Measurements from ENCODE around the gene NACAD. TPM values are rescaled to one million over a fixed set of nuclear protein-coding genes. Genes with fewer than 3 reads are reported as not detected.

Gene NACAD
- total RNA-seq, 2 donors from 2014 or later: 0.71 to 1.3 TPM

GRCh38 chr7:45066409-45066808 is 22.4 kb downstream of the NACAD start:
- peaks cover 100% of the 10 kb centered on the region for H3K36me3 Mint-ChIP-seq (ENCODE audit: low read depth)
- H3K27me3 Mint-ChIP-seq: no peaks in the 10 kb centered on the region
- no peak for ATAC-seq (replicated peaks)
- H3K9me3 Mint-ChIP-seq: no peaks in the 10 kb centered on the region
- H3K27ac Mint-ChIP-seq: peak overlapping the region; percentile 77
- peaks cover 10% of the 10 kb centered on the region for H3K4me1 Mint-ChIP-seq
- no peak overlapping the region for H3K4me3 Mint-ChIP-seq

DNA sequence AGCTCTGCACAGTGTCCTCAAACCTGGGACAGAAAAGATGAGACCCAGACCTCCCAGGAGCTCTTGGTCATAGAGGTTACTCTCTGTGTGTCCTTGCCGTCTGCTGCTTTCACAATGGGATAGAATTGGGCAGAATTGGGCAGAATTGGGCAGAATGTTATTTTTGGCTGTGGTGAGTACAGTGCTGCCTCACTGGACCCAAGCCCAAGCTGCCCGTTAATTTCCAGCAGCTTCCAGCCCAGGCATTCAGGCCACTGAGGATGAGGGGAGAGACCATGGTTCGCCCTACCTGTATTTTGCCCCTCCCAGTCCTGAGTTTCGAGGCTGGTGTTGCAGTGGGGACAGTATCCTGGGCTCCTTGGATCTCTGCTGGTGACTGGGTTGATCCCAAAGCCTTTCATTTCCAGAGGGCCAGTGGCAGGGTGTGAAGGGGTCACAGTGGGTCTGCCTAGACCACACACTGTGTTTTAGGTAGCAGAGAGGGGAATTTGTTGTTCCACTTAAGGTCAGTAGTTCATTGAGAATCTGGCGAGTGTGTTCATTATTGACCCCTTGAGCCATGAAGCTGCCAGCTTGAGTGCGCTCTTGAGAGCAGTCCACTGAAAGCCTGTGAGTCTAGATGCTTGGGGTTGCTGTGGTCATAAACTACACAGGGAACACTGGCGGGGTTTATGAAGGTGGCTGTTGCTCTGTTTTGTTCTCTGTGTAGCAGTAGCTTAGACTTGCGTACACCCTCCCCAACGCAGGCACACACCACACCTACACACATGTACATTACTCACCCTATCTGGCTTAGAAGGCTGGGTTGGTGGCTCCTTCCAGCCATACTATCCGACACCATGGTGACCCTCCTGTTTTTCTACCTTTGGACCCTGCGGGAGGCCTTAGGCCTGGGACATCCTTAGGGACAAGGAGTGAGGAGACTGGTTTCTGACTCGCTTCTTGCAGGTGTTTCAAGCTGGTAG is 23.5 kb downstream of the NACAD start:
- peaks cover 100% of the 10 kb centered on the region for H3K36me3 Mint-ChIP-seq (ENCODE audit: low read depth)

DNA sequence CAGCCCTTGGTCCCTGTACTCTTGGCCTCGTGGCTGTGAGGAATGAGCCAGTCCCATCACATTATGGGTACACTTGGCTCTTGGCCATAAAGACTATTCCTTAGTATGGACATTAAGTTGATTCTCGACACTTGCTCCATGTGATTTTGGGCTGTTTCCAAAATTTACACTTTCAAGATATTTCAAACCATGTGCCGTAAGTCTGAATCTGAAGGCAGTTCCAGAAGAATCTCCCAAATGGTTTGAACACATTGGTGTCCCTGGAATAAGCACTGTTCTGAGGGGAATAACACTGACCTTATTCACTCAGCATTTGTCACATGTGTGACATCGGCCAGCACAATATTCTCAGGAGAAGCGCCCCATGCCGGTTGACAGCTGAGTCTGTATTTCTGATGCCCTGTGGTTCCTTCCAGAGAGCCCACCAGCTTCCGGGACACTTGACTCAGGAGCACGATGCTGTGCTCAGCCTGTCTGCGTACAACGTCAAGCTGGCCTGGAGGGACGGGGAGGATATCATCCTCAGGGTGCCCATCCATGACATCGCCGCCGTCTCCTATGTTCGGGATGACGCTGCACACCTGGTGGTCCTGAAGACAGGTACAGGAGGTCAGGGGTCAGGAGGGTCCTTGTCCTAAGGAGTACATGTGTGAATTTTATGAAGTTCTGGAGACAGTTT is 24.6 kb downstream of the NACAD start:
- Mint-ChIP-seq H3K9me3 (no peaks in the 10 kb centered on the region), H3K4me3 (no peak overlapping the region), H3K4me1 (peaks cover 23% of the 10 kb centered on the region), H3K36me3 (ENCODE audit: low read depth) (peaks cover 96% of the 10 kb centered on the region), H3K27ac (peak overlapping the region; percentile 67), H3K27me3 (no peaks in the 10 kb centered on the region)
- no peak for ATAC-seq (replicated peaks)

More for the DNA sequence above, 23.5 kb downstream of the NACAD start:
- Mint-ChIP-seq H3K9me3 (no peaks in the 10 kb centered on the region), H3K27ac (peak overlapping the region; percentile 77), H3K4me3 (no peak overlapping the region), H3K4me1 (peaks cover 19% of the 10 kb centered on the region), H3K27me3 (no peaks in the 10 kb centered on the region)
- no peak for ATAC-seq (replicated peaks)

DNA sequence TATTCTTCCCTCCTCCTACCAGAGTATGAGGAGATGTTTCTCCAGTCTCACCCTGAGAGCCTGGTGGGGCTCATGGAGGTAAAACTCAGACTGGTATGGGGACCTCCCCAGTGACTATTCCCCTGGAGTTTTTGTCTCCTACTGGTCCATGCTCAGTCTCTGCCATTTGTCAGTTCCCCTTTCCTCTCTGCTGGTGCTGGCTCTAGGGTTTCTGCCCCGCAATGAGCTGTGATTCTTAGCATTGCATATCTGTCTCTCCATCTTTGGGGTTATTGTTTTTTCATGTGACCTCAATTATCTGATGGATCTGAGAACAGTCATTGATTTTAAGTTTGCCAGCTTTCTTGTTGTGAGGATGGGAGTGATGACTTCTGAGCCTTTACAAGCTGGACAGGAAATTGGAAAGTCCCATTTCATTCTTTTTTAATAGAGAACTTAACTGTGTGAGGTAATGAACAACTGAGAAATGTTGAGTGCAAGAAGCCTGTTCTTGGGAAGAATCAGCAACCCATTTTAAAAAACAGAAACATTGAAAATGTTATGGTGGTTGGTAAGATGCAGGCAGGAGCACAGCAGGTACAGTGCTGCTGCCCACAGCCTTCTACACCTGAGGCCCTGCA is 26.9 kb downstream of the NACAD start:
- Mint-ChIP-seq H3K27ac (peak overlapping the region; percentile 64), H3K36me3 (ENCODE audit: low read depth) (peaks cover 89% of the 10 kb centered on the region), H3K9me3 (no peaks in the 10 kb centered on the region), H3K27me3 (no peaks in the 10 kb centered on the region), H3K4me3 (peak overlapping the region; percentile 23), H3K4me1 (peaks cover 38% of the 10 kb centered on the region)
- peak; percentile 37 for ATAC-seq (replicated peaks)

- H3K4me3 Mint-ChIP-seq: peak overlapping the region; percentile 23
- no peaks in the 10 kb centered on the region for H3K27me3 Mint-ChIP-seq
- peaks cover 84% of the 10 kb centered on the region for H3K36me3 Mint-ChIP-seq (ENCODE audit: low read depth)
- no peak for ATAC-seq (replicated peaks)
- no peaks in the 10 kb centered on the region for H3K9me3 Mint-ChIP-seq
- H3K27ac Mint-ChIP-seq: peak overlapping the region; percentile 64
- H3K4me1 Mint-ChIP-seq: peaks cover 38% of the 10 kb centered on the region
Observed at GRCh38 chr7:45061352-45061751, 27.4 kb downstream of the NACAD start.

DNA sequence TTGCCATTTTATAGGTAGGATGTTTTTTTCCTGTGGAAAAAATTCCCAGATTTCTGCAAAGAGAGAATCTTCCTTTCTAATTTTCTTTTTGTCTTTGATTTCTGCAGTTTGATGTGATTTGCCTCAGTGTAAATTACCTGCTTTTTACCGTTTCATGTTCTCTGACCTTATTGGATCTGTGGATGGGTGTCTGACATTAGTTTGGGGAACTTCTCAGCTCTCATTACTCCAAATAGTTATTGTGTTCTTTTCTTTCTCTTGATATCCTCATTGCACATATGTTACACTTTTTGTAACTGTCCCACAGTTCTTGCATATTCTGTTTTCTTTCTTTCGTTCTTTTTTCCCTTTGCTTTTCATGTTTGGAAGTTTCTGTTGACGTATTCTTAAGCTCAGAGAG is 28.5 kb downstream of the NACAD start:
- Mint-ChIP-seq H3K27me3 (no peaks in the 10 kb centered on the region), H3K27ac (peak overlapping the region; percentile 64), H3K36me3 (ENCODE audit: low read depth) (peaks cover 84% of the 10 kb centered on the region), H3K9me3 (no peaks in the 10 kb centered on the region), H3K4me3 (peak overlapping the region; percentile 11), H3K4me1 (peaks cover 46% of the 10 kb centered on the region)
- no peak for ATAC-seq (replicated peaks)

DNA sequence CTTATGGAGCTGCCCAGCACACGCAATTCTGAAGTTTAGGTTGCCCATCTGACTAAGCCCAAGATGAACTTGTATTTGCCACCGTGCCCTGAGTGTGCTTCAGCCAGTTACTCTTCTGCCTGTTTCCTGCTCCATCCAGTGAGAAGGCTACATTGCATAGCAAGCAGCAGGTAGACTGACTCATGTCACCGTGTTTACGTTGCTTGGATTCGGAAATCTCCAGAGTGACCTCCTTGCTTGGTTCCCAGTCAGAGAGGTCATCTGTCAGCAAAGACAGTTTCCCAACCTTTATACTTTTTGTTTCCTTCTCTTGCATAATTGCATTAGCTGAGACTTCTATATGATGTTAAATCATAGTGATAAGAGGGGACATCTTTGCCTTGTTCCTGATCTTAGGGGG is 30.9 kb downstream of the NACAD start:
- Mint-ChIP-seq H3K4me3 (no peak overlapping the region), H3K27ac (peak overlapping the region; percentile 16), H3K27me3 (no peaks in the 10 kb centered on the region), H3K9me3 (no peaks in the 10 kb centered on the region), H3K4me1 (peaks cover 57% of the 10 kb centered on the region), H3K36me3 (ENCODE audit: low read depth) (peaks cover 78% of the 10 kb centered on the region)
- no peak for ATAC-seq (replicated peaks)

DNA sequence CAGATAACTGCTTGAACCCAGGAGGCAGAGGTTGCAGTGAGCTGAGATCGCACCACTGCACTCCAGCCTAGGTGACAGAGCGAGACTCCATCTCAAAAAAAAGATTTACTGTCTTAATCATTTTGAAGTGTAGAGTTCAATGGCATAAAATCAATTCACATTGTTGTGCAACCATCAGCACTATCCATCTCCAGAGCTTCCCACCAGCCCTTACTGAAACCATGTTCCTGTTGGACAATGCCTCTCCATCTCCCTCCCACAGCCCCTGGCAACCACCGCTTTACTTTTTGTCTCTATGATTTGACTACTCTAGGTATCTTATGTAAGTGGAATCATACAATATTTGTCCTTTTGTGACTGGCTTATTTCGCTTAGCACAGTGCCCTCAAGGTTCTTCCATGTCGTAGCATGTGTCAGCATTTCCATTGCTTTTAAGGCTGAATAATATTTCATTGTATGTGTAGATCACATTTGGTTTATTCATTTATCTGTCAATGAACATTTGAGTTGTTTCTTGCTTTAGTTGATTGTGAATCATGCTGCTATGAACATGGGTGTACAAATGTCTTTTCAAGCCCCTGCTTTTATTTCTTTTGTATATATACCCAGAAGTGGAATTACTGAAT is 33.1 kb downstream of the NACAD start:
- Mint-ChIP-seq H3K27me3 (no peaks in the 10 kb centered on the region), H3K9me3 (no peaks in the 10 kb centered on the region), H3K27ac (peak overlapping the region; percentile 65), H3K36me3 (ENCODE audit: low read depth) (peaks cover 73% of the 10 kb centered on the region), H3K4me1 (peaks cover 50% of the 10 kb centered on the region), H3K4me3 (no peak overlapping the region)
- no peak for ATAC-seq (replicated peaks)

GRCh38 chr7:45055016-45055415 is 33.8 kb downstream of the NACAD start:
- Mint-ChIP-seq H3K27ac (peak overlapping the region; percentile 65), H3K36me3 (ENCODE audit: low read depth) (peaks cover 73% of the 10 kb centered on the region)

GRCh38 chr7:45054442-45054841 is 34.3 kb downstream of the NACAD start:
- H3K36me3 Mint-ChIP-seq (ENCODE audit: low read depth): peaks cover 72% of the 10 kb centered on the region
- peak overlapping the region; percentile 65 for H3K27ac Mint-ChIP-seq

More at GRCh38 chr7:45055016-45055415, 33.8 kb downstream of the NACAD start:
- Mint-ChIP-seq H3K27me3 (no peaks in the 10 kb centered on the region), H3K4me1 (peaks cover 49% of the 10 kb centered on the region), H3K9me3 (no peaks in the 10 kb centered on the region), H3K4me3 (no peak overlapping the region)
- ATAC-seq (replicated peaks): no peak

GRCh38 chr7:45053941-45054340 is 34.8 kb downstream of the NACAD start:
- Mint-ChIP-seq H3K36me3 (ENCODE audit: low read depth) (peaks cover 72% of the 10 kb centered on the region), H3K4me3 (no peak overlapping the region), H3K4me1 (peaks cover 48% of the 10 kb centered on the region), H3K27me3 (no peaks in the 10 kb centered on the region), H3K9me3 (no peaks in the 10 kb centered on the region), H3K27ac (peak overlapping the region; percentile 65)
- ATAC-seq (replicated peaks): no peak

More at GRCh38 chr7:45054442-45054841, 34.3 kb downstream of the NACAD start:
- Mint-ChIP-seq H3K4me3 (no peak overlapping the region), H3K9me3 (no peaks in the 10 kb centered on the region), H3K4me1 (peaks cover 48% of the 10 kb centered on the region), H3K27me3 (no peaks in the 10 kb centered on the region)
- no peak for ATAC-seq (replicated peaks)

DNA sequence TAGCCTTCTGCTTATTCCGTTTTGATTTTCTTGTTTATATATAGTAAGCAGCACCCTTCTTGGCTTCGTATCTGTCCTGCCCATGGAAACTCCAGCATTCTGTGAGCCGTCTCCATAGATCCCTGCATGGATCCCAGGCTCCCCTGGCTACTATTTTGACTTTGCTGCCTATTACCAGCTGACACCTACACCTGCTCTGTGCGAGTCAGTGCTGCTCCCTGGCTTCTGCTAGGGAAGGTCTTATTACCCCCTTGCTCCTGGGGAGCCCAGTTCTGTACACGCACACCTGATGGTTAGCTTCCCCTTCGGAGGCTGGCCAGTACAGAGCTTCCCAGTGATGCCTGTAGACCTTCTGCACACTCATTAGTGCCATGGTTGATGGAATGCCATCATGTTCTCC is 35.4 kb downstream of the NACAD start:
- peak overlapping the region; percentile 65 for H3K27ac Mint-ChIP-seq
- H3K9me3 Mint-ChIP-seq: no peaks in the 10 kb centered on the region
- H3K27me3 Mint-ChIP-seq: no peaks in the 10 kb centered on the region
- ATAC-seq (replicated peaks): no peak
- no peak overlapping the region for H3K4me3 Mint-ChIP-seq
- H3K4me1 Mint-ChIP-seq: peaks cover 46% of the 10 kb centered on the region
- H3K36me3 Mint-ChIP-seq (ENCODE audit: low read depth): peaks cover 71% of the 10 kb centered on the region

DNA sequence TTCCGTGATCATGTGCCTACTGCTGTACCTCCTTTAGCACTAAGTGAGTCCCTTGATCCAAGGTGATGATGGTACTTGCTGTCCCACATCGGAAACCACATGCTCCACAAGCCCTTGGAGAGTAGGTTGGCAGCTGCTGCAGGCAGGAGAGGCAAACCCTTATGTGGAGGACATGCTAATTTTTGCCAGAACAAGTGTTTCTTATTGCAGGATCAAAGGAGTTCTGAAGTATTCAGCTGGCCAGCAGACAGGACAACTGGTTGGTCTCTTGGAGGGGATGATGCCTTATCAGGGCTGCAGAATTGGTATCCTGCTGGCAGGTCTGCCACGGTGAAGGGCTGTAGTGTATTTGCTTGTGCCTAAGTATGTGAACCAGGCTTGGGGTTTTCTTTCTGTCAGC is 36.8 kb downstream of the NACAD start:
- Mint-ChIP-seq H3K4me1 (peaks cover 34% of the 10 kb centered on the region), H3K27me3 (no peaks in the 10 kb centered on the region), H3K27ac (peak overlapping the region; percentile 65), H3K4me3 (no peak overlapping the region), H3K36me3 (ENCODE audit: low read depth) (peaks cover 72% of the 10 kb centered on the region), H3K9me3 (no peaks in the 10 kb centered on the region)
- no peak for ATAC-seq (replicated peaks)

DNA sequence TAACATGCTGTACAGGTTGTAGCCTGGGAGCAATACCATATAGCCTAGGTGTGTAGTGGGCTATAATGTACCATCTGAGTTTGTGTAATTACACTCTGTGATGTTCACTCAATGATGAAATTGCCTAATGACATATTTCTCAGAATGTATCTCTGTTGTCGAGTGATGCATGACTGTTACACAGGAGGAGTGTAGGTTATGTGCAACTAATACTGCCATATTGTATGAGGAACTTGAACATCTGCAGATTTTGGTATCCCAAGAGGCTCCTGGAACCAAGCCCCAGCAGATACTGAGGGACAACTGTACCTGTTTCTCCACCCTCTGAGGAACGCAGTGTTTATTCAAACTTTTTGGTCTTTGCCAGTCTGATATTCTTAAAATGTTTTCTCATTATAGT is 38.6 kb downstream of the NACAD start:
- H3K27me3 Mint-ChIP-seq: no peaks in the 10 kb centered on the region
- peak overlapping the region; percentile 29 for H3K27ac Mint-ChIP-seq
- H3K4me3 Mint-ChIP-seq: no peak overlapping the region
- H3K4me1 Mint-ChIP-seq: peaks cover 26% of the 10 kb centered on the region
- no peak for ATAC-seq (replicated peaks)
- no peaks in the 10 kb centered on the region for H3K9me3 Mint-ChIP-seq
- H3K36me3 Mint-ChIP-seq (ENCODE audit: low read depth): peaks cover 79% of the 10 kb centered on the region

Measured in activated T-helper 17 cell treated with anti-CD3 and anti-CD28 coated beads, Interleukin-2, amount 50 U/mL, for 72 hours (primary cell).